IMR-90 (cell line): ENCODE data around the gene DHRS7C. TPM values are rescaled to one million over a fixed set of nuclear protein-coding genes. Genes with fewer than 3 reads are reported as not detected.

ENCODE experiments used
- ATAC-seq: fragments of 200-7000 bp; cut with Tn5 transposase; 2 replicates; pipeline ENCODE4 v1.9.1; 2020; ENCODE audit warnings: low read depth, mild to moderate bottlenecking, moderate library complexity
- BruUV-seq: library from RNA; stranded (reverse); fragments of 400-500 nt; replicated peaks from 2 replicates; lab custom pipeline; 2021; lab: Mats Ljungman, UMichigan
- CTCF ChIA-PET: fragments of 300-600 bp; formaldehyde crosslinking; extraction: SDS; loops from one replicate; lab custom pipeline; 2021; ENCODE audit warnings: antibody characterized with exemption; lab: Yijun Ruan, JAX
- POLR2A ChIA-PET: fragments of 300-600 bp; sonication (Branson Sonifier 250); formaldehyde crosslinking; loops from one replicate; lab custom pipeline; 2022; ENCODE audit warnings: antibody characterized with exemption; ENCODE audit not compliant: unreplicated experiment; lab: Charles Lee
- DNase-seq: peaks from one replicate; pipeline ENCODE4 v3.0.0; 2013
- H2AFZ ChIP-seq: replicated peaks from 2 replicates; pipeline ENCODE3; 2013; ENCODE audit warnings: low read length, mild to moderate bottlenecking; ENCODE audit not compliant: poor library complexity
- H2AK5ac ChIP-seq: 2 replicates; pipeline ENCODE4 v1.6.1; 2013; ENCODE audit warnings: low read depth, low read length, inconsistent platforms
- H2AK9ac ChIP-seq: replicated peaks from 2 replicates; pipeline ENCODE3; 2013; ENCODE audit warnings: mild to moderate bottlenecking, low read depth, low read length, moderate library complexity; ENCODE audit not compliant: poor library complexity
- H2BK120ac ChIP-seq: 2 replicates; pipeline ENCODE4 v1.6.1; 2013; ENCODE audit warnings: low read depth, low read length, inconsistent platforms
- H2BK15ac ChIP-seq: 3 replicates; pipeline ENCODE4 v1.6.1; 2013; ENCODE audit warnings: low read depth, low read length, inconsistent platforms
- H2BK20ac ChIP-seq: 2 replicates; pipeline ENCODE4 v1.6.1; 2013; ENCODE audit warnings: low read depth, mild to moderate bottlenecking, inconsistent platforms, low read length, moderate library complexity
- H2BK5ac ChIP-seq: 2 replicates; pipeline ENCODE4 v1.6.1; 2013; ENCODE audit warnings: mild to moderate bottlenecking, low read depth, low read length, inconsistent platforms; ENCODE audit not compliant: poor library complexity, severe bottlenecking
- H3K14ac ChIP-seq: replicated peaks from 2 replicates; pipeline ENCODE4 v1.6.1; 2013; ENCODE audit warnings: low read depth, low read length, inconsistent platforms
- H3K18ac ChIP-seq: 2 replicates; pipeline ENCODE4 v1.6.1; 2013; ENCODE audit warnings: low read depth, low read length, control low read depth
- H3K23ac ChIP-seq: 2 replicates; pipeline ENCODE4 v1.6.1; 2013; ENCODE audit warnings: low read depth, low read length, inconsistent platforms
- H3K27ac ChIP-seq: 2 replicates; pipeline ENCODE4 v1.5.1; 2013; ENCODE audit warnings: mild to moderate bottlenecking, control low read depth, low read length; ENCODE audit not compliant: insufficient read depth
- H3K27me3 ChIP-seq: 2 replicates; pipeline ENCODE4 v1.6.1; 2013; ENCODE audit warnings: low read length; ENCODE audit not compliant: control insufficient read depth, insufficient read depth
- H3K36me3 ChIP-seq: 2 replicates; pipeline ENCODE4 v1.6.1; 2013; ENCODE audit warnings: low read length, mixed read lengths; ENCODE audit not compliant: control insufficient read depth, insufficient read depth
- H3K4ac ChIP-seq: 2 replicates; pipeline ENCODE4 v1.6.1; 2013; ENCODE audit warnings: low read depth, low read length, inconsistent platforms
- H3K4me1 ChIP-seq: 2 replicates; pipeline ENCODE4 v1.6.1; 2013; ENCODE audit warnings: low read length, mixed read lengths; ENCODE audit not compliant: control insufficient read depth, insufficient read depth
- H3K4me2 ChIP-seq: 2 replicates; pipeline ENCODE4 v1.6.1; 2013; ENCODE audit warnings: low read depth, mild to moderate bottlenecking, control low read depth, low read length, moderate library complexity
- H3K4me3 ChIP-seq: 2 replicates; pipeline ENCODE4 v1.5.1; 2013; ENCODE audit warnings: low read depth, mild to moderate bottlenecking, control low read depth, low read length, moderate library complexity; ENCODE audit not compliant: insufficient read depth
- H3K56ac ChIP-seq: 2 replicates; pipeline ENCODE4 v1.6.1; 2013; ENCODE audit warnings: low read length, inconsistent platforms; ENCODE audit not compliant: insufficient read depth; ENCODE audit errors: extremely low read depth
- H3K79me1 ChIP-seq, 2 experiments: 2 replicates each; pipeline ENCODE4 v1.6.1; 2013; ENCODE audit warnings: low read length in 2 of 2, inconsistent platforms in 1 of 2, low read depth in 1 of 2
- H3K9ac ChIP-seq: 2 replicates; pipeline ENCODE4 v1.6.1; 2013; ENCODE audit warnings: low read depth, low read length, control low read depth
- H3K9me1 ChIP-seq: 2 replicates; pipeline ENCODE4 v1.6.1; 2013; ENCODE audit warnings: low read length, inconsistent platforms; ENCODE audit not compliant: insufficient read depth
- H3K9me3 ChIP-seq: 2 replicates; pipeline ENCODE4 v1.6.1; 2013; ENCODE audit warnings: low read length; ENCODE audit not compliant: control insufficient read depth, insufficient read depth
- H4K20me1 ChIP-seq: 2 replicates; pipeline ENCODE4 v1.6.1; 2013; ENCODE audit warnings: low read length, inconsistent platforms; ENCODE audit not compliant: insufficient read depth
- H4K5ac ChIP-seq: 2 replicates; pipeline ENCODE4 v1.6.1; 2013; ENCODE audit warnings: mild to moderate bottlenecking, low read depth, low read length, control low read depth
- H4K8ac ChIP-seq, 2 experiments: 2 replicates each; pipeline ENCODE4 v1.6.1; 2013; ENCODE audit warnings: low read depth in 2 of 2, low read length in 2 of 2, control low read depth in 1 of 2, inconsistent platforms in 1 of 2
- H4K91ac ChIP-seq: 2 replicates; pipeline ENCODE4 v1.6.1; 2013; ENCODE audit warnings: low read depth, low read length, inconsistent platforms; ENCODE audit not compliant: insufficient read depth
- RFX5 ChIP-seq: IDR thresholded peaks from 2 replicates; pipeline ENCODE4 v1.8.0; 2012; ENCODE audit warnings: low read depth, mild to moderate bottlenecking, low read length, moderate library complexity
- WGBS, 2 experiments: methylation state at CpG; one replicate each; pipeline versions ENCODE4 v1.1.5 to v1.1.7; 2013; ENCODE audit warnings: missing lambda C conversion rate in 2 of 2; ENCODE audit not compliant: insufficient read length in 1 of 2; ENCODE audit errors: extremely low coverage in 2 of 2; 5-methylcytosine and 5-hydroxymethylcytosine counted together
- dilution Hi-C: fragments of 300-500 bp; cut with HindIII; formaldehyde crosslinking; loops from one replicate; pipeline ENCODE4 v1.14.3; 2018; ENCODE audit warnings: low sequenced_read_pairs; ENCODE audit not compliant: unreplicated experiment
- in situ Hi-C: fragments of 300-500 bp; cut with MboI; formaldehyde crosslinking; loops from 3 replicates; pipeline ENCODE4 v1.14.3; 2019; ENCODE audit warnings: low sequenced_read_pairs, inconsistent platforms, mixed read lengths
- intact Hi-C: fragments of 100-400 bp; cut with micrococcal nuclease; formaldehyde crosslinking; loops from 2 replicates; pipeline ENCODE4 v1.10.0; 2022
- polyA plus RNA-seq, 3 experiments: library from polyadenylated mRNA; depleted of rRNA; stranded (reverse); fragments of >200 nt; gene quantifications; 2 replicates each; pipeline ENCODE4 v1.2.3, GENCODE V29; 2012; ENCODE audit warnings: low replicate concordance in 1 of 3
- total RNA-seq: library from RNA; depleted of rRNA; stranded (reverse); fragments of >200 nt; gene quantifications from 2 replicates; pipeline ENCODE4 v1.2.3, GENCODE V29; 2012
- TF ChIP-seq, protein P1 (sequence below): fragments of 150-350 bp; IDR thresholded peaks from 2 replicates; pipeline ENCODE4 v1.6.1; 2017; ENCODE audit warnings: mild to moderate bottlenecking, antibody characterized with exemption, low read length, low read depth

The DHRS7C gene
- total and polyA plus RNA-seq, 2 of the 4 experiments (the other 2 are of a cell fraction), result not detected

DNA sequence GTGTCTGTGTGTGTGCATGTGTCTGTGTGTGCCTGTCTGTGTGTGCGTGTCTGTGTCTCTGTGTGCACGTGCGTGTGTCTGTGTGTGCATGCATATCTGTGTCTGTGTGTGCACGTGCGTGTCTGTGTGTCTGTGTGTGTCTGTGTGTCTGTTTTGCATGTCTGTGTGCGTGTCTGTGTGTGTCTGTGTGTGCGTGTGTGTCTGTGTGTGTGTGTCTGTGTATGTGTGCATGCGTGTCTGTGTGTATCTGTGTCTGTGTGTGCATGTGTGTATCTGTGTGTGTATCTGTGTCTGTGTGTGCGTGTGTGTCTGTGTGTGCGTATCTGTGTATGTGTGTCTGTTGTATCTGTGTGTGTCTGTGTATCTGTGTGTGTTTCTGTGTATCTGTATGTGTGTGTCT, 25.1 kb upstream of the DHRS7C start:
- no TSS peak for BruUV-seq
- Histone ChIP-seq H3K4ac (no peak overlapping the region), H4K91ac (no peak overlapping the region), H2AK9ac (no peak overlapping the region), H4K5ac (no peak overlapping the region), H2BK5ac (peak overlapping the region; percentile 44), H3K14ac (no peak overlapping the region), H3K23ac (no peak overlapping the region), H2AFZ (no peak overlapping the region), H3K56ac (no peak overlapping the region), H2BK20ac (no peak overlapping the region), H4K8ac (no peak overlapping the region), H3K18ac (no peak overlapping the region), H2BK15ac (no peak overlapping the region), H2BK120ac (no peak overlapping the region), H3K4me3 (no peak overlapping the region), H3K4me1 (no peaks in the 10 kb centered on the region), H2AK5ac (no peak overlapping the region), H3K27me3 (no peaks in the 10 kb centered on the region), H3K27ac (no peak overlapping the region), H4K20me1 (no peaks in the 10 kb centered on the region), H3K79me1 (no peaks in the 10 kb centered on the region), H3K9me3 (peaks cover 3% of the 10 kb centered on the region; the same call in 1 of the 2 replicates), H3K36me3 (no peaks in the 10 kb centered on the region), H3K4me2 (no peak overlapping the region), H3K9ac (no peak overlapping the region), H3K9me1 (no peaks in the 10 kb centered on the region)
- intact Hi-C loops (no loop called here), in situ Hi-C loops (no loop called here), dilution Hi-C loops (no loop called here)
- DNase-seq (no peak), ATAC-seq (no peak)
- TF ChIP-seq RFX5, result no peak
- TF ChIP-seq, protein P1, sequence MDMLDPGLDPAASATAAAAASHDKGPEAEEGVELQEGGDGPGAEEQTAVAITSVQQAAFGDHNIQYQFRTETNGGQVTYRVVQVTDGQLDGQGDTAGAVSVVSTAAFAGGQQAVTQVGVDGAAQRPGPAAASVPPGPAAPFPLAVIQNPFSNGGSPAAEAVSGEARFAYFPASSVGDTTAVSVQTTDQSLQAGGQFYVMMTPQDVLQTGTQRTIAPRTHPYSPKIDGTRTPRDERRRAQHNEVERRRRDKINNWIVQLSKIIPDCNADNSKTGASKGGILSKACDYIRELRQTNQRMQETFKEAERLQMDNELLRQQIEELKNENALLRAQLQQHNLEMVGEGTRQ, result no peak
- 54% methylated on average over 6 of the region's 10 CpGs; no CpG with 5 or more reads in 1 of the 2 experiments for WGBS, 2 experiments
- ChIA-PET CTCF (interaction anchor here (0.6 kb wide), 1 partner anchor 517 kb away, joined by 3 read pairs; no protein-coding TSS in a partner anchor), POLR2A (no interaction called here)
